Left ventricle myocardium inferior (tissue), 1 donor: ENCODE results near the gene AVPR1B. TPM values are rescaled to one million over a fixed set of nuclear protein-coding genes. Genes with fewer than 3 reads are reported as not detected.

Source experiments
- DNase-seq: peaks from one replicate; pipeline ENCODE4 v3.0.0-alpha.2; 2020
- H3K27ac ChIP-seq: fragments of 200-600 bp; replicated peaks from 2 replicates; pipeline ENCODE4 v1.8.0; 2021
- H3K27me3 ChIP-seq: fragments of 200-600 bp; 2 replicates; pipeline ENCODE4 v1.8.0; 2021; ENCODE audit warnings: low read depth
- H3K36me3 ChIP-seq: fragments of 200-600 bp; 2 replicates; pipeline ENCODE4 v1.8.0; 2021
- H3K4me1 ChIP-seq: fragments of 200-600 bp; 2 replicates; pipeline ENCODE4 v1.8.0; 2021
- H3K4me3 ChIP-seq: fragments of 200-600 bp; 2 replicates; pipeline ENCODE4 v1.8.0; 2021; ENCODE audit warnings: mild to moderate bottlenecking, moderate library complexity
- H3K9me3 ChIP-seq: fragments of 200-600 bp; replicated peaks from 2 replicates; pipeline ENCODE4 v1.8.0; 2021
- intact Hi-C: fragments of 100-400 bp; cut with micrococcal nuclease; formaldehyde crosslinking; loops from one replicate; pipeline ENCODE4 v1.11.0; 2022
- total RNA-seq: library from RNA; stranded (reverse); fragmentation: NEBNext Ultra II Directional; extraction: Animal tissue kit (Norgen Biotek cat#: 25700); gene quantifications from one replicate; pipeline ENCODE4 v1.2.1, GENCODE V29; 2021
- TF ChIP-seq, protein P1 (sequence below): fragments of 200-600 bp; IDR thresholded peaks from 2 replicates; pipeline ENCODE4 v1.8.0; 2021; ENCODE audit warnings: antibody characterized with exemption, mild to moderate bottlenecking, borderline replicate concordance
- donor health status: DM: no; HTN: yes; CAD: no; lungs with severe emphysema.

The AVPR1B gene
- total RNA-seq, 1 donor from 2014 or later = not detected

DNA sequence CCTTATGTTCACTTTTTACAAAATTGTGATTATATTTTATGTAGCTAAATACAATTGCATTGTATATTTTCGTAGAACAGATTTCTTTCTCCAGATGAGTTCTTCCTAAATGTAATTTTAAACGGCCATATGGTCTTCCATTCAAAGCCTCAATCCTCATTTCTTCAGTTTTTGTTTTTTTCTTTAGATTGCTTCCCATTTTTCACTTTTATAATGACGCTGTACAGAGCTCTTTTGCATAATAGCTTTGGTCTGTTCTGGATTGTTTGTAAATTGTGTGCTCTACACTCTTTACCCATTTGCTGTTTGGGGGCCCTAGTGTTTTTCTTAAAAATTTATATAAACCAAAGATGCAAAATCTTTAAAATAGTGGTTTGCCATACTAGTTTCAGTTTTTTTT is 27.8 kb downstream of the AVPR1B start:
- no peak overlapping the region for H3K4me3 ChIP-seq
- no peaks in the 10 kb centered on the region for H3K4me1 ChIP-seq
- no peak overlapping the region for H3K27ac ChIP-seq
- DNase-seq = no peak
- no peaks in the 10 kb centered on the region for H3K36me3 ChIP-seq
- TF ChIP-seq, protein P1, sequence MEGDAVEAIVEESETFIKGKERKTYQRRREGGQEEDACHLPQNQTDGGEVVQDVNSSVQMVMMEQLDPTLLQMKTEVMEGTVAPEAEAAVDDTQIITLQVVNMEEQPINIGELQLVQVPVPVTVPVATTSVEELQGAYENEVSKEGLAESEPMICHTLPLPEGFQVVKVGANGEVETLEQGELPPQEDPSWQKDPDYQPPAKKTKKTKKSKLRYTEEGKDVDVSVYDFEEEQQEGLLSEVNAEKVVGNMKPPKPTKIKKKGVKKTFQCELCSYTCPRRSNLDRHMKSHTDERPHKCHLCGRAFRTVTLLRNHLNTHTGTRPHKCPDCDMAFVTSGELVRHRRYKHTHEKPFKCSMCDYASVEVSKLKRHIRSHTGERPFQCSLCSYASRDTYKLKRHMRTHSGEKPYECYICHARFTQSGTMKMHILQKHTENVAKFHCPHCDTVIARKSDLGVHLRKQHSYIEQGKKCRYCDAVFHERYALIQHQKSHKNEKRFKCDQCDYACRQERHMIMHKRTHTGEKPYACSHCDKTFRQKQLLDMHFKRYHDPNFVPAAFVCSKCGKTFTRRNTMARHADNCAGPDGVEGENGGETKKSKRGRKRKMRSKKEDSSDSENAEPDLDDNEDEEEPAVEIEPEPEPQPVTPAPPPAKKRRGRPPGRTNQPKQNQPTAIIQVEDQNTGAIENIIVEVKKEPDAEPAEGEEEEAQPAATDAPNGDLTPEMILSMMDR = no peak
- no peaks in the 10 kb centered on the region for H3K9me3 ChIP-seq
- no peaks in the 10 kb centered on the region for H3K27me3 ChIP-seq
- intact Hi-C loops = no loop called here

DNA sequence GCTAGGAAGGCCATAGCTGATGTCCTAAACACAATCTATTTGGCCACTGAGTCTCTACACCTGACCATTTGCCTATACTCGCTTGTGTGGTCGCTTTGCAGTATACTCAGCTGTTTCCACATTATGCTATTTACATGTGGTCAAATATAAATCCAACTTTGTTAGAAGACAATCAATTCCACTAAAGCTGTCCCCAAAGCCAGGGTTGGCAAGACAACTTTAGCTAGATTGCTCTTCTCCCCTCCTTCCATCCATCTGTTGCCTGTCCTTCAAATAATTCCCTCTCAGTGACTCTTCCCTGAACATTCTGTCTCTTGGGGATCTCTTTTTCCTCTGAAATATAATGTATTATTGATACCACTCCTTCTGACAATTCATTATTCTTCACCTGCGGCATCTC is 30.1 kb downstream of the AVPR1B start:
- Histone ChIP-seq H3K9me3 (no peaks in the 10 kb centered on the region), H3K36me3 (no peaks in the 10 kb centered on the region), H3K27me3 (no peaks in the 10 kb centered on the region), H3K27ac (no peak overlapping the region), H3K4me3 (no peak overlapping the region), H3K4me1 (peaks cover 6% of the 10 kb centered on the region)
- intact Hi-C loops = no loop called here
- DNase-seq = no peak
- TF ChIP-seq, protein P1 = no peak

- intact Hi-C loops = no loop called here
- H3K27me3 ChIP-seq = peaks cover 11% of the 10 kb centered on the region
- no peak for DNase-seq
- H3K9me3 ChIP-seq = no peaks in the 10 kb centered on the region
- peaks cover 6% of the 10 kb centered on the region for H3K4me1 ChIP-seq
- H3K27ac ChIP-seq = no peak overlapping the region
- H3K36me3 ChIP-seq = no peaks in the 10 kb centered on the region
- H3K4me3 ChIP-seq = no peak overlapping the region
- TF ChIP-seq, protein P1 = no peak
Observed at GRCh38 chr1:206083750-206084149, 33.4 kb downstream of the AVPR1B start.

DNA sequence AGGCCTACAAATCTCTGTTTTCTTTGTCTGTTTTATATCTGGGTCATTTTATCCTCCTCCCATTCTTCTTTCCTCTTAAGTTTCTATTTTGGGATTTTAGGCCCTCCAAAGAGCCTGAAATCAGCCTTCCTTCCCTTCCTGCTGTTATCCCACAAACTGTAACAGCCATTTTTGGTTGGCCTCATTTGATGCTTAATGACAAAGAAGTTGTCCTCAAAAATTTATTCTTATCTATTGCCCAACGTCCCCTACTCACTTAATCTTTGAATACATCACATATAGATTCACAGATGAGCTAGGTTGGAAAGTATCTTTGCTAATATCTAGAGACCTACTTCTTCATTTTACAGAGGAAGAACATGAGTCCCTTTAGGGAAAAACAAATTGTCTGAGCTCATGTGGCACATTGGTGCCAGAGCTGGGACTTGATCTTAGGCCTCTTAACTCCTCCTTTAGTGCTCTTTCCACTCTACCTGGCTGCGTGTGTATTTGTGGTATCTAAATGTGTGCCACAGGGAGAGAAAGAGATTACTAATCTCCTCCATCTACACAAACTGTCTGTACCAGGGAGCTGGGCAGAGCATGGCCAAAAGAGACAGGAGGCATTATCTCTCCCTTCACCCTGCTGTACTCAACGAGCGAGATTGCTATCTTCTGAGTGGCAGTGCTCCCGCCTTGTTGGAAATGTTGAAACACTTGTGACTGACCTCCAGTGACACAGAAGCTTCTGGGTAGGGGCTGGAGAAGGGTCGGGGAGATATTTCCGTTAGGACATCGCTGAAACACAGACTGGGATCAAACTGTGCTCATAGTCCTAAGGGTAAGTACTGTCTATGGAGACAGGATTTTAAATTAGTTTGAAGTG is 34.1 kb downstream of the AVPR1B start:
- no peaks in the 10 kb centered on the region for H3K36me3 ChIP-seq
- H3K9me3 ChIP-seq = no peaks in the 10 kb centered on the region
- H3K4me3 ChIP-seq = no peak overlapping the region
- no peak overlapping the region for H3K27ac ChIP-seq
- TF ChIP-seq, protein P1 = no peak
- no peak for DNase-seq
- peaks cover 14% of the 10 kb centered on the region for H3K27me3 ChIP-seq
- peaks cover 6% of the 10 kb centered on the region for H3K4me1 ChIP-seq
- intact Hi-C loops = no loop called here

DNA sequence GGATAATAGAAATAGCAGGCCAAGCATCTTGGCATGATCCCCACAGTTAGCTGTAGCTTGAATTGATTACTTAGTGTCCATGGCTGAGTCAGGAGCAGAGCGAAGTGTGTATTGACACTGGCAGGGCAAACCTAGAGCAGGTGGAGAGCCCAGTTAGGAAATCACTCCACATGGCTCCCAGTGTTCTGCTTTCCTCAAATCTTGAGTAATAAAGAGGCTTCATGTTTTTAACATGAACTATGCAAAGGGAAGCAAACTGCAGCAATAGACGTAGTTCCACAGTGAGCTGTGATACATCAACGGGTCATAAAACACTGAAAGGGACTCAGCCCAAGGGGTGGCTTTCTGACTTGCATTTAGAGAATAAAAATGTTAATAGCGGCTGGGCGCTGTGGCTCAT is 35.3 kb downstream of the AVPR1B start:
- intact Hi-C loops = no loop called here
- H3K4me3 ChIP-seq = no peak overlapping the region

More for the DNA sequence above, 35.3 kb downstream of the AVPR1B start:
- H3K36me3 ChIP-seq = no peaks in the 10 kb centered on the region
- peaks cover 14% of the 10 kb centered on the region for H3K27me3 ChIP-seq
- H3K27ac ChIP-seq = no peak overlapping the region
- no peaks in the 10 kb centered on the region for H3K9me3 ChIP-seq
- no peak for DNase-seq
- TF ChIP-seq, protein P1 = no peak
- peaks cover 6% of the 10 kb centered on the region for H3K4me1 ChIP-seq
